SIG-M5 treated with dmso at 0.1 percent for 504 hours (cell line): ENCODE data around the gene MMEL1.

ENCODE experiments used
- DNase-seq: peaks from one replicate; lab custom pipeline; 2025; ENCODE audit not compliant: unreplicated experiment; lab: John Stamatoyannopoulos, UW

The MMEL1 gene

GRCh38 chr1:2594001-2594640, 38.7 kb downstream of the MMEL1 start:
- no peak for DNase-seq

GRCh38 chr1:2593251-2593878, 39.5 kb downstream of the MMEL1 start:
- DNase-seq, result no peak

GRCh38 chr1:2592672-2593071, 40.1 kb downstream of the MMEL1 start:
- no peak for DNase-seq

GRCh38 chr1:2591581-2592261, 41.1 kb downstream of the MMEL1 start:
- no peak for DNase-seq

DNA sequence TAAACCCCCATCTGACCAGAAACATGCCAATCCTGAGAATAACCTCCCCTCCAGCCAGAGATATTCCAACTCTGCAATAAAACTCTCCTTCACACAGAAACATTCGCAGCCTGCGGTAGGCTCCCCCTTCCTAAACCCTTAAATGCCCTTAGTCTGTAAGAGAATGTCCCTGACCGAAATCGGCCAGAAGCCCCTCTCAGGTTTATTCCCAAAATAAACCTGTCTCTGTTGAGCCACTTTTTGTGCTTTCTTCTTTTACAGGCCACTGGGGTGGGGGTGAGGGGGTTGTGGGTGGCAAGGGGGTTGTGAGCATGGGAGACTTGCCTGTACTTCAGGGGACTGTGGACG, 41.6 kb downstream of the MMEL1 start:
- DNase-seq, result no peak

- DNase-seq, result no peak
These were observed 42.3 kb downstream of the MMEL1 start for GRCh38 chr1:2590233-2591141.

GRCh38 chr1:2589431-2590232, 43.2 kb downstream of the MMEL1 start:
- no peak for DNase-seq

DNA sequence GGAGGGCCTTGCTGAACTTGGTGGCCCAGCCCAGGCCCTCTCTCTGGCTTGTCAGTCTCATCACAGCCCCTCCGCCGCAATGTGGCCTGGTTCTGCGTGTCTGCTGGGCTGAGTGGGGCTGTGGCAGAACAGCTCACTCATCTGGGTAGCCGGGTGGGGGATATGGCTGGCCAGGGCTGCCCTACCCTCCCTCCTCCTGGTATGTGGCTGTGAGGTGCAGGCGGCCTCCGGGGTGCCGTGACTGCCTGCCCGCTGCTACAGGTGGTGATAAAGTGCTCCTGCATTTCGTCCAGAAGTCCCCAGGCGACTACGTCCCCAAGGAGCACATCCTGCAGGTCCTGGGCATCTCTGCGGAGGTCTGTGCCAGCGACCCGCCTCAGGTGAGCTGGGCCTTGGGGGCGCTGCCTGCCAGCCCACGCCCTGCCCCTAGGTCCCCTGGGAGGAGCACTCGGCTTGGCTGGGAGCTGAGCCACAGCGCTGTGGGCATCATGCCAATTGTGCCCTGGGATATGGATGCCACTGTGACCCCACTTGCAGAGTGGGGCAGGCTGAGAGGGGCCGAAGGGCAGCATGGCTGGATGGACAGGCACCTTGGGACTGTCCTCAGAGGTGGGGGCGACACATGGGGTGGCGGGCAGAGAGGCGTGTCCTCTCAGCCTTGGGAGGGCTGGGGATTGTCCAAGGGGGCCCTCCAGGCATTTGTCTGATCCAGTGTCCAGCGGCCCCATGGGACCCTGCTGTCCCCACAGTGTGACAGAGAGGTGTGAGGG, 44.0 kb downstream of the MMEL1 start:
- DNase-seq, result no peak

GRCh38 chr1:2587860-2588571, 44.8 kb downstream of the MMEL1 start:
- no peak for DNase-seq

- no peak for DNase-seq
These were observed 45.6 kb downstream of the MMEL1 start for GRCh38 chr1:2587071-2587859.

- peak; percentile 91 for DNase-seq
These were observed 46.4 kb downstream of the MMEL1 start, which contains the start of gene PRXL2B for GRCh38 chr1:2586154-2587070. TSS of gene PRXL2B (plus strand) at chr1:2586777. CDS start at chr1:2586886, 109 bp downstream.

- peak; percentile 88 for DNase-seq
These were observed 47.3 kb downstream of the MMEL1 start for GRCh38 chr1:2585318-2586092.

GRCh38 chr1:2584686-2585317, 48.0 kb downstream of the MMEL1 start:
- DNase-seq, result no peak

GRCh38 chr1:2583871-2584351, 48.9 kb downstream of the MMEL1 start:
- DNase-seq, result no peak

DNA sequence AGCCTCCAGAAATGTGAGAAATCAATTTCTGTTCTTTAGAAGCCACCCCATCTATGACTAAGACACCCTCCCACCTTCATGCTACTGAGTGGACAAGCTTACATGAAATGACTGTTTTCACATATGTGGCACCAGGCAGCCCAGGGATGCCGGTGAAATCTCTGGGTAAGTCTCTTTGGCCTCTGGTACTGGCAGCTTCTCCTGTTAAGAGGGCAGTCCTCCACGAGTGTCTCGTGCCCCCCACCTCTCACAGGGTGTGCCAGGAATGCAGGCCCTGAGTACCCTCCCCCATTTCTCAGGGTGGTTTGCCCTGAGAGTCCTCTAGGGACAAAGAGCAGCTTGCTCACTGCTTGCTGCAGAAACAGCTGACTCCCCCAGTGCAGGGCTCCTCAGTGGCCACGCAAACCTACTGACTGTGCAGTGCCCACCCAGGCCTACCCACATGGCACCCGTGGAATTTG, 49.5 kb downstream of the MMEL1 start:
- no peak for DNase-seq

- DNase-seq, result no peak
These were observed 50.4 kb downstream of the MMEL1 start for GRCh38 chr1:2582391-2582790.
